LNCaP clone FGC (cell line): ENCODE results near the gene DPRX.

ENCODE experiments used
- DNase-seq: peaks from one replicate; pipeline ENCODE4 v3.0.0-alpha.2; 2011; ENCODE audit warnings: low read depth
- H3K4me3 ChIP-seq: 2 replicates; pipeline ENCODE4 v1.5.1; 2011; ENCODE audit warnings: mild to moderate bottlenecking, low read depth, low read length, control low read depth
- TF ChIP-seq, protein P1 (sequence below): IDR thresholded peaks from 2 replicates; pipeline ENCODE4 v1.5.1; 2012; ENCODE audit warnings: mild to moderate bottlenecking; ENCODE audit not compliant: control insufficient read depth, insufficient read depth; ENCODE audit errors: extremely low read depth

The DPRX gene, protein sequence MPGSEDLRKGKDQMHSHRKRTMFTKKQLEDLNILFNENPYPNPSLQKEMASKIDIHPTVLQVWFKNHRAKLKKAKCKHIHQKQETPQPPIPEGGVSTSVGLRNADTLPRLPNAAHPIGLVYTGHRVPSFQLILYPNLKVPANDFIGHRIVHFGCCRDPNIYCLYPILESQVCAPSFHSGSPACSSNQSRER

DNA sequence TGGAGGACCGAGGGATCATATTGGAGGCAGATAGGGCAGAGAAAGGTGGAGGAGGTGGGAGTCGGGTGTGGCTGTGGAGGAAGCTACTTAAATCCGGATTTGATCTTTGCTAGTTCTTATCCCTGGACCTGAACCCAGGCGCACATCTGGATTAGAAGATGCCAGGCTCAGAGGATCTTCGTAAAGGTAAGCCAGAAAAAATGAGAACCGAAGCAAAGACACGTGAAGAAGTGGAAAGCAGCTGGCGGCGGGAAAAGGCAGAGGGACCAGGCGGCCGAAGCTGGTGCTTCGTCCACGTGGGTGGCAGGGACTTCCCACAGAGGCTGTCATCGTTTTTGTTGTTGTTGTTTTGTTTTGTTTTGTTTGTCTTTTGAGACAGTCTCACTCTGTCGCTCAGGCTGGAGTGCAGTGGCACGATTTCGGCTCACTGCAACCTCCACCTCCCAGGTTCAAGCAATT, at the start of gene DPRX:
Gene DPRX (plus strand): TSS at position 51 of the 459 bp plus-strand sequence. CDS start 108 bp downstream, at position 159.
- DNase-seq: no peak
- TF ChIP-seq, protein P1, sequence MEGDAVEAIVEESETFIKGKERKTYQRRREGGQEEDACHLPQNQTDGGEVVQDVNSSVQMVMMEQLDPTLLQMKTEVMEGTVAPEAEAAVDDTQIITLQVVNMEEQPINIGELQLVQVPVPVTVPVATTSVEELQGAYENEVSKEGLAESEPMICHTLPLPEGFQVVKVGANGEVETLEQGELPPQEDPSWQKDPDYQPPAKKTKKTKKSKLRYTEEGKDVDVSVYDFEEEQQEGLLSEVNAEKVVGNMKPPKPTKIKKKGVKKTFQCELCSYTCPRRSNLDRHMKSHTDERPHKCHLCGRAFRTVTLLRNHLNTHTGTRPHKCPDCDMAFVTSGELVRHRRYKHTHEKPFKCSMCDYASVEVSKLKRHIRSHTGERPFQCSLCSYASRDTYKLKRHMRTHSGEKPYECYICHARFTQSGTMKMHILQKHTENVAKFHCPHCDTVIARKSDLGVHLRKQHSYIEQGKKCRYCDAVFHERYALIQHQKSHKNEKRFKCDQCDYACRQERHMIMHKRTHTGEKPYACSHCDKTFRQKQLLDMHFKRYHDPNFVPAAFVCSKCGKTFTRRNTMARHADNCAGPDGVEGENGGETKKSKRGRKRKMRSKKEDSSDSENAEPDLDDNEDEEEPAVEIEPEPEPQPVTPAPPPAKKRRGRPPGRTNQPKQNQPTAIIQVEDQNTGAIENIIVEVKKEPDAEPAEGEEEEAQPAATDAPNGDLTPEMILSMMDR: no peak
- H3K4me3 ChIP-seq: no peak within 1 kb of the TSS

DNA sequence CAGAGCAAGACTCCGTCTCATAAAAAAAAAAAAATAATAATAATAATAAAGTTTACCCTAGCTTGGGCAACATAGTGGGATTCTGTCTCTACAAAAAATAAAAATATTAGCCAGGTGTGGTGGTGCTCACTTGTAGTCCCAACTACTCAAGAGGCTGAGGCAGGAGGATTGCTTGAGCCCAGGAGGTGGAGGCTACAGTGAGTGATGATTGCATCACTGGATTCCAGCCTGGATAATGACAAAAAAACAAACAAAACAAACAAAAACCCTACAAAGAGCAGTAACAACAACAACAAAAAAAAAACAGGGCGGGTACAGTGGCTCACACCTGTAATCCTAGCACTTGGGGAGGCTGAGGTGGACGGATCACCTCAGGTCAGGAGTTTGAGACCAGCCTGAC, 48.6 kb upstream of the DPRX start:
- no peak for DNase-seq
- H3K4me3 ChIP-seq: no peak overlapping the region
- TF ChIP-seq, protein P1: no peak

DNA sequence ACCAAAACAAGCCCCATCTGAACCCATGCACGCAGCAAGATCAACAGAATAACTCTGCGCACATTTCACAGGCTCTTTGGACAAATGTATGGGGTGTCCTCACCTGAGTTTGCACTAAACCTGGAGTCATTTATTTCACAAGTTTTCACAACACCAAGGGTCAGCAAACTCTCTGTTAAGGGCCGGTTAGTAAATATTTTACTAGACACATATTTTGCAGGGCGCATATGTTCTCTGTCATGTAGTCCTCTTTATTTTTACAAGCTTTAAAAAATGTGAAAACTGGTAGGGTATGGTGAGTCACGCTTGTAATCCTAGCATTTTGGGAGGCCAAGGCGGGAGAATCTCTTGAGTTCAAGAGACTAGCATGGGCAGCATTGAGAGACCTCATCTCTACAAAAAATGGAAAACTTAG, 45.5 kb upstream of the DPRX start:
- no peak for DNase-seq
- no peak overlapping the region for H3K4me3 ChIP-seq
- TF ChIP-seq, protein P1: no peak

DNA sequence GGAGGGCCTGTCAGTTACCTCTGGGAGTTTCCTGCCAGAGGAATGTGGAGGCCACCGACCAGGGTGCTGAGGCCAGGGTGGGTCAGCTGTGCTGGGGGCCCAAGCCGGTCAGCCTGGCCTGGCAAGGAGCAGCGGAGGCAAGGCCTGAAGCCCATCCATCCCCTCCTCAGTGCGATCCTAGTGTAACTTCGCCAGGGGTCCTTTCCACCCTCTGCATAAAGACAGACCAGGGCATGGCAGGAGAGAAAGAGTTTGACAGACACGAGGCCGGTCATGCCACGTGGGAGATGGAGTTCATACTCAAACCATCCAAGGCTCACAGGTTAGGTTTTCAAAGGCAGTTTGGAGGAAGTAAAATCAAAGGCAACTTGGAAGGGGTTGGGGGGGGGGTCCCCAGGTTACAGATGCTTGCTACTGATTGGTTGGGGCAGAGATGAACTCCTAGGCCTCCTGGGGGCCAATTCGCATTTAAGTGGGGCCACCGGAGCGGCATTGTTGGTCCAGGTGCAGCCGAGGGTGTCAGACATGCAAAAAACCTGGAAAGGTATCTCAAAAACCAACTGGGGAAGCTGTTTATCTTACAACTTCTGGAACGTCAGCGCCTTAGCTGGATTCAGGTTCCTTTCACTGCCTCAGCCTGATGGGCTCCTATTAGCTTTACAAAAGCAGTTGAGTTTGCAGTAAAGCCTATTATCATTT, 36.8 kb upstream of the DPRX start:
- DNase-seq: no peak
- no peak overlapping the region for H3K4me3 ChIP-seq
- TF ChIP-seq, protein P1: no peak

DNA sequence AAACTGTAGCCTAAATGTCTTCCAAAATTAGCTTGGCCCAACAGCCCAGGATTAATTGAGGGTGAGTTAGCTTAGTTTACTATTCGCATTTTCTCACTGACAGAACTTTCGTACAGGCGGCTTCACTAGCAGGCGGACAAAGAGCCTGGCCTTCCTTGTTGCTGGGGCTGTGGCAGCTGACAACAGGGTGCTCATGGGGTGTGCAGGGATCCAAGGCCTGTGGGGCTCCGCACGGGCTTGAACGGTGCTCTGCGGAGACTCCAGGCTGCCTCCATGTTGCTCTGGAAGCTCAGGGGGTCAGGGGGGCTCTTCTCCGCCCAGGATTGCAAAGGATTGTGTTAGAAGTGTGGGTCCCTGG, 36.3 kb upstream of the DPRX start:
- DNase-seq: no peak
- TF ChIP-seq, protein P1: no peak
- no peak overlapping the region for H3K4me3 ChIP-seq

DNA sequence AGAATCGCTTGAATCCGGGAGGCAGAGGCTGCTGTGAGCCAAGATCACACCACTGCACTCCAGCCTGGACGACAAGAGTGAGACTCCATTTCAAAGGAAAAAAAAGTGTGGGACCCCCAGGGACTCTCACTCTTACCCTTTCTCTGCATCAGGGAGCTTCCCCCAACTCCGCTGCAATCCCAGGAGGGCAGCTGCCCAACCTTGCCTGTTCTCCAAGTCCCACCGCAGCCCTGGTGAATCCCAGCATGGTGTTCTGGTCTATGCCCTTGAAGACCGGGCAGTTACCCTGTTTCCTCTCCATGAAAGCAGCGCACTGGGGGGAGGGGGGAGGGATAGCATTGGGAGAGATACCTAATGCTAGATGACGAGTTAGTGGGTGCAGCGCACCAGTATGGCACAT, 35.7 kb upstream of the DPRX start:
- TF ChIP-seq, protein P1: no peak
- no peak overlapping the region for H3K4me3 ChIP-seq
- no peak for DNase-seq
